HG02588 (cell line): ENCODE results near the gene PARG.
"Not testable (repeated sequence)": the region's sequence is repeated elsewhere in the genome, so short reads cannot be mapped to it uniquely, and the experiment has no call there.

Experiments
- ATAC-seq: cut with Tn5 transposase; IDR thresholded peaks from one replicate; pipeline ENCODE4 v1.9.1; 2021; ENCODE audit warnings: mild to moderate bottlenecking, moderate library complexity; ENCODE audit not compliant: unreplicated experiment

Gene PARG

DNA sequence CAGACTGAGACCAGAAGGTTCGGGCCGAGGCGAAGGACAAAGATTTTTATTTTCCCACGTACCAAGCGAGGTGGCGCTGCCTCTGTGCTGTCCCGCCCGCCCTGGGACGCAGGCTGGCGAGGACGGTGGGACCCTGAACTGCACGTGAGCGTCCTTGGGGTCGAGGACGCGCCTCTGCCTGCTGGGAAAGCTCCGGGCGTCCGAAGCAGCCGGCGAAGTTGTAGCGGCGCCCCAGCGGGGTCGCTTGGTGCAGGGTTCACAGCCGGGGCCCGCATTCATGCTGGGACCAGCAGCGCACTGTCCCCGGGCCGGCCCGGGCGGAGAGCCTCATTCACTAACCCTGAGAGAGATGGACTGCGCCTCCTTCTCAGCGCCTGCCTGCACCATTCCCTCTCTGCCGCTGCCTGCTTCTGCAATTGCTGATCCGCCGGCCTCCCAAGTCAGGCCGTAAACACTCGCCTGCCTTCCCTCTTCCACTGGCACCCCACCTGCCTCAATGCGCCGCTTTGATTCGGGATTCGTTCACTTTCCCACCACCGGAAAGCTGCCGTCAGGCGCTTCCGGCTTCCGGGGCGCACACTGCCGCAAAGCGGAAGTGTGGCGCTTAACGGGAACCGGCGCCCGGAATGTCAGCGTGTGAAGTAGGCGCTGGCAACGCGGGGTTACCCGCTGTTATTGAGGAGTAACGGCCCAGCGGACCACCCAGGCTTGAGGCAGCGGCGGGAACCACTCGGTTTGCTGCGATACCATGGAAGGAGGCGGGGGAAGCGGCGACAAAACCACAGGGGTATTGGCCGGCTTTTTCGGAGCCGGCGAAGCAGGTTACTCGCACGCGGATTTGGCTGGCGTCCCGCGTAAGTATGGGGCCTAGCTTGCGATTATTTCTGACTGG is at the start of gene PARG, which contains the start of gene TIMM23B:
Gene PARG, minus strand, starts transcription at position 581 of the 892 bp plus-strand sequence. Its CDS starts 302 bp downstream, at position 279.
Gene TIMM23B, plus strand, starts transcription at position 607 of the 892 bp plus-strand sequence. Its CDS starts 142 bp downstream, at position 749.
- peak; percentile 73 for ATAC-seq

DNA sequence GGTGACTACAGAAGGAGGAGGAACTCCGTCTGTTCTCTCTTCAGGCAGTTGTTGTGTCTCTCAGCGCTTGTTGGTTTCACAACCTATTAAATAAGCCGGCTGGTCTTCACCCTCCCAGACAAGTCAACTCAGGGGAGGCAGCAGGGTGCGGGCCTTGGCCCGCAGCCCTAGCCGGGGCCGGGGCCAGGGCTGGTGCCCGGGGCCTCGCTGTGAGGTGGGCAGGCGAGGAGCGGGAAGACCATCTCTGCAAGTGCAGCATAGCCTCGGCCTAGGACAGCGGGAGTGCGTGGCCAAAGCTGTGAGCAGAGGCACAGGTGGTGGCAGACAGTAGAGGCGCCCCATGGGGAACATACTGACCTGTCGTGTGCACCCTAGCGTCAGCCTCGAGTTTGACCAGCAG is 46.5 kb upstream of the PARG start, which contains the start of gene AGAP6:
Gene AGAP6, plus strand, starts transcription at position 31 of the 400 bp plus-strand sequence. Its CDS starts 310 bp downstream, at position 341.
- ATAC-seq = not testable (repeated sequence)

DNA sequence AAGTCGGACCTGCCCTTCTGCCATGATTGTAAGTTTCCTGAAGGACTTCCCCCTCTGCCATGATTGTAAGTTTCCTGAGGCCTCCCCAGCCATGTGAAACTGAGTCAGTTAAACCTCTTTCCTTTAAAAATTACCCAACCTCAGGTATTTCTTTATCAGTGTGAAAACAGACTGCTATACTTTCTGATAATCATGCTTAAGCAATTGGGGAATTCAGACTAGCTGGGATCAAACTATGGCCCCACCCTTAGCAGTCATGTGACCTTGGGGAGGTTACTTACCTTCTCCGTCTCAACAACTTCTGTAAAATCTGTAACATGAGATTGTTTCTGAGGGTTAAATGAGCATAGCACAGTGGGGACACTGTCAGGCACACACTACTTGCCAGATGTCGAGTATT is 45.4 kb upstream of the PARG start:
- not testable (repeated sequence) for ATAC-seq

DNA sequence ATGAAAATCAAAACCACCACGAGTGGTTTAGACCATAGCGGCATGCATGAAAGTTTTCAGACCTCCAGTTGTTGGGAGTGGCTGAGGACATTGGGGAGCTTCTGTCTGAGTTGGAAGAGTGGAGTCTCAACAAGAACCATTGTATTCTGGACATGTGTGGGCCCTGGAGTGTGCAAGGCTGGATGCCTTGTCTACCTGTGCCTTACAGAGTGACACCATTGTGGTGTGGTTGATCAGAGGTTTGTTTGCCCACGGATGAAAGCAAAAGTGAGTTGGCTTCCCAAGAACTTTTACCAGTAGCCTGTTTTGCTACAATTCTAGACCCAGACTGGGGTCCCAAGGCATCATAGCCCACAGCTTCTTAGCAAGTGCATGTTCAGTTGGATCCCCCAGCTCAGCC is 35.9 kb upstream of the PARG start:
- not testable (repeated sequence) for ATAC-seq

DNA sequence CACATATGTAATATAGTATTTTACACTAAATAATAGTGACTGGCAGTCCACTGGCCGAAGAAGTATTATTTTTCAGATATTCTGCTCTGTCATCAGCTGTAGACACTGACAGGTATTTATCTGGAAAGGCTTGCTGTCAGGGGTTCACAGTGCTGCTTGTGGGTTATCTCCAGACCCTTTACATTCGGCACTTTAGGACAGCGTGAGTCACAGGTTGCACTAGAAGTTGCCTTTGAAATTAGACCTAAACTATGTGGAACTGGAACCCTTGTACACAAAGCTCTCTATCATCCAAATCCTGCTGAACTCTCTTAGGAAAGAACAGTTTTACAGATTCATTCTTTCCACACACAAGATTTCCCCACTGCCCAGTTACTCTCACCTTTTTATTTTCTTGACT is 30.3 kb upstream of the PARG start:
- ATAC-seq = not testable (repeated sequence)

DNA sequence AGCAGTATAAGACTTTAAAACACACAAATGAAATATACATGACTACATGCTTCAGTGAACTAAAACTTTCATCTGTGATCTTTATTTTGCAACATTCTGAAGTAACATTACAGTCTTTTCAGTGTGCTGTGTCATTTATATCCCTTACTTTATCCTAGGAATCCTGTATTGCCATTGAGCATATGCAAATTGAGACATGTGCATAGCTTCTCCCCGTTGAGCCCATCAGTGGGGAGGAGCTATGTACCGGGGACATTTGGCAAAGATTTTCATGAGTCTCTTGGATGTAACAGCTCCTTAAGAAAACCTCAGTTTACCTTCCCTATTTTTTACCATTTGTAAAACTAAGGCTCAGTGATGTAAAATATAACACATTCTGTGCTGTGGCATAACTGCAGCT is 29.6 kb upstream of the PARG start:
- ATAC-seq = not testable (repeated sequence)

DNA sequence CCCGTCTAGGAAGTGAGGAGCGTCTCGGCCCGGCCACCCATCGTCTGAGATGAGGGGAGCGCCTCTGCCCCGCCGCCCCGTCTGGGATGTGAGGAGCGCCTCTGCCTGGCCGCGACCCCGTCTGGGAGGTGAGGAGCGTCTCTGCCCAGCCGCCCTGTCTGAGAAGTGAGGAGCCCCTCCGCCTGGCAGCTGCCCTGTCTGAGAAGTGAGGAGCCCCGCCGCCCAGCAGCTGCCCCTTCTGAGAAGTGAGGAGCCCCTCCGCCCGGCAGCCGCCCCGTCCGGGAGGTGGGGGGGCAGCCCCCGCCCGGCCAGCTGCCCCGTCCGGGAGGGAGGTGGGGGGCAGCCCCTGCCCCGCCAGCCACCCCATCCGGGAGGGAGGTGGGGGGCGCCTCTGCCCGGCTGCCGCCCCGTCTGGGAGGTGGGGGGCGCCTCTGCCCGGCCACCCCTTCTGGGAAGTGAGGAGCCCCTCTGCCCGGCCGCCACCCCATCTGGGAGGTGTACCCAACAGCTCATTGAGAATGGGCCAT is 28.6 kb upstream of the PARG start:
- ATAC-seq = not testable (repeated sequence)

DNA sequence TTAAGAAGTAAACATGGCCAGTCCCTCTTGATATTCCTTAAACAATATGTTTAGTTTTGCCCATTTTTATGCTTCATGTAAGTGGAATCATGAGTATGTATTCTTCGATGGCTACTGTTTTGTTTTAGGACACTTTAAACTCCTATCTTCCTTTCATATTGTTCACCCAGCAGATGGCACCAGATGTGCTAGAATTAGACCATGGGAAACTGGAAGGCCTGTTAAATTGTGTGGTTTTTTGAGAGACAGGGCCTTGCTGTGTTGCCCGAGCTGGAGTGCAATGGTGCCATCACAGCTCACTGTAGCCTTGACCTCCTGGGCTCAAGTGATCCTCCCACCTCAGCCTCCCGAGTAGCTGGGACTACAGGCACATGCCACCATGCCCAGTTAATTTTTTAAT is 11.3 kb upstream of the PARG start:
- not testable (repeated sequence) for ATAC-seq

DNA sequence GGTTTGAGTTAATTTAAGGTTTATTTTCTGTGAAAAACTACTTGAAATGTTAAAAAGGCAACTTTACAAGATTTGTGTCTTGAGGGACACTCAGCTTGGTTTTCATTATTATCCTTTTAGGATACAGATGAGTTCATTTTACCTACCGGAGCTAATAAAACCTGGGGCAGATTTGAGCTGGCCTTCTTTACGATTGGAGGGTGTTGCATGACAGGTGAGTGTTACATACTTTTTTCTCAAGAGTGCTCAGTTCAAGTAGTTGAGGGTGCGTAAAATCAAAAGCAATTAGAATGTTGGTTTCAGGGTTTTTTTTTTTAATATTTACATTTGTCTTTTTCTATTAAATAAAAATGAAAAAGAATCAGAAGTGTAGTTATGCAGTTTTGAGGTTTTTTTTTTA is 10.2 kb upstream of the PARG start:
- not testable (repeated sequence) for ATAC-seq

DNA sequence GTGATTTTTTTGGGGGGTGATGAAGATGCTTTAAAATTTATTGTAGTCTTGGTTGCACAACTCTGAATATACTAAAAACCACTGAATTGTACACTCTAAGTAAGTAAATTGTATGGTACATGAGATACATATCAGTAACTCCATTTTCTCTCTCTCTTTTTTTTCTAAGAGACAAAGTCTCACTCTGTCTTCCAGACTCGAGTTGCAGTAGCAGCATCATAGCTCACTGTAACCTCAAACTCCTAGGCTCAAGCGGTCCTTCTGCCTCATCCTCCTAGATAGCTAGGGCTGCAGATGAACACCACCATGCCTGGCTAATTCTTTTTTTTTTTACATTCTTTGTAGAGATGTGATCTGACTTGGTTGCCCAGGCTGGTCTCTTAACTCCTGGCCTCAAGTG is 6.9 kb upstream of the PARG start:
- not testable (repeated sequence) for ATAC-seq

DNA sequence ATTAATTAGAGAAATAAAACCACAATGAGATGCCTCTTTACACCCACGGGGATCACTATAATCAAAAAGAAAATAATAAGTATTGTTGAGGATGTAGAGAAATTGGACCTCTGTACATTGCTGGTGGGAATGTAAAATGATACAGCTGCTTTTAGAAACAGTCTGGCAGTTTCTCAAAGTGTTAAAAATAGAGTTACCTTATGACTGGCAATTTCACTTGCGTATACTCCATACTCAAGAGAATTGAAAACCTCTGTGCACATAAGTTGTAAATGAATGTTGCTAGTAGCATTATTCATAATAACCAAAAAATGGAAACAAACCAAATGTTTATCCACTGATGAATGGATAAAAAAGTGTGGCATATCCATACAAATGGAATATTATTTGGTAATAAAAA is 6.3 kb upstream of the PARG start:
- ATAC-seq = peak; percentile 83

DNA sequence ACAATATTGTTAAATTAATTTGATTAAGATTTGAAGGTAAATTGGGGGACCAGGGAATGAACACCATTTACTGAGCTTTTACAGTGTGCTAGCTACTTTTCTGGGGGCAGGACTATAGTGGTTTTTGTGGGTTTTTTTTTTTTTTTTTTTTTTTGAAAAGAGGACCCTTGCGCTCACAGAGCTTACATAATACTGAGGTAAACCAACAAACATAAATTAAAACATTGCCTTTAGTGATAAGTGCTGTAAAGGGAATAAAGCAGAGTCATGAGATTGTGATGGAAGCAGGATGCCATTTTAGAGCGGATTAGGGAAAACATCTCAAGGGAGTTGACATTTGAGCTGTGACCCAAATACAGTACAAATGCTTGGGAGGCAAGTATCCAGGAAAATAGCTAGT is 1.8 kb upstream of the PARG start:
- ATAC-seq = not testable (repeated sequence)

DNA sequence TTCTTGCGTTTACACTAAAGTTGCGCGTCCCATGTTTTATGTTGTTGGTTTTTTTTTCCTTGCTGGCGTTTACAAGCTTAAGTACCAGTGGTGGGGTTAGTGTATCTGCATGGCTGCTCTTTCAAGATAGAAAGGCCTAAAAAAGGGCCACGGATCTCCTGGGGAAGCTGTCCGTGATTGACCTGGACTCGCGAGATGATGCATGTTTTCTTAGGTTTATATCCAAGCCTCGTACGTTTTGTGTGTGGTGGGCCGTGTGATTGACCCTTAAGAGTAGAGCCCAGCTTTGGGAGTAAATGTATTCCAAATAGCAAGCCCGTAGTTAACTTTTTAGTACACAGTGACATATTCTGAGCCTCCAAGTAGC is 495 bp upstream of the PARG start:
- ATAC-seq = peak; percentile 6

DNA sequence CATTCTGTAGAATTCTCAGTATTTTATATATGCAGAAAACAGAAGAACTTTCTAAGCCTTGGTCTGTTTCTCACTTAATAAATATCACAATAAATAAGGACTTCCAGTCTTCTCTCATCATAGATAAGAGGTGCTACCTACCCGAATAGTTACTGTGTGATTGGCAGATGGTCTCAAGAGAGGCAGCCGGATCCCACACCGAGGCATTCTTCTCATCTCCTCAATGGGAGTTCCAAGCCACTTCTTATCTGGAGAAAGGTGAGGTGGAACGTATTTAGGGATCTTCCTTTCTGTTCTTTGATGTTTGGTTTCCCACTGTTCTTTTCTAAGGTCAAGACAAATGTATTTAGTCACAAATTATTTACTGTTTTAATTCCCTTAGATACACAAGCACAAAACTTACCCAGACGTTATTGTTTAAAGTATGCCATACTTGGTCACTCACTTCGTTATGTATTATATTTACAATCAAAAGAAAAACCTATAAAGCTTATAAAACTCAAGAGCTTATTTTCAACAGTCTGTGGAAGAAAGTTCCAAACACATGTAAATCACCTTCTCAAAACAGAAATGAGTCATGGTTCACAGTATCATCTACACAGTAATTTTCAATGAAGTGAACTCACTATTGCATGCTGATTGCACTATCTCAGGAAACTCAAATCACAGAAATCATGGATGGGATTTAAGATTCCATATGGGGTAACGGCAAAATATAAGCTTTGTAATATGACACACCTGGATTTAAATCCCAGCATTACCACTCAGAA is 9.7 kb downstream of the PARG start:
- not testable (repeated sequence) for ATAC-seq

DNA sequence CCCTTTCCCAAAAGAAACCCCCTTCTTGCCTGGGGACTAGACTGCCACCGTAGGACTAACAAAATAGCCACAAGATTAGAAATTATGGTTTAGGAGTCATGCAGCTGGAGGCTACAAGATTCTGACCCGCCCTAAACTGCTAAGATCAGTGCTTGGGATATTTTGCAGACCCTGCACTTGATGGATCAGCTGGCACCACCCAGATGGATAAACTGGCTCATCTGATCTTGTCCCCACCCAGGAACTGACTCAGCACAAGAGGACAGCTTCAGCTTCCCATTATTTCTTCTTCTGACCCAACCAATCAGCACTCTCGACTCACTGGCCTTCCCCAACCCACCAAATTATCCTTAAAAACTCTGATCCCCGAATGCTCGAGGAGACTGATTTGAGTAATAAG is 10.6 kb downstream of the PARG start:
- ATAC-seq = not testable (repeated sequence)

DNA sequence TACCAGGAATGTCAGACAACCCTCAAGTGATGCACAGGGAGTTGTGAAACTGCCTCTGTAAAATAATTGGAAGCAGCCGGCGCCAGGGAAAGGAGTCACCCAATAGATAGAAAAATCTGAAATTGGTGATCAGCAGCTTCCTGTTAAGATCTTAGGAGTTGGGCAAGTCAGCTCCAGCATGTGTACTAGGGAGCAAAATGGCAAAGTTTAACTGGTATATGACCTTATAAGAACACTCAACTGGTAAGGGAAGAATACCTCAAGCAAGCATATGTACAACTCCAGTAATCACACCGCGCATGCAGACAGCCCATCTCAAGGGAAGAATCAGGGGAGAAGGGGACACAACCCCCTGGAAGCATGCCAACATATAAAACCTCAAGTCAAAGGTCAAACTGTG is 18.3 kb downstream of the PARG start:
- ATAC-seq = not testable (repeated sequence)

DNA sequence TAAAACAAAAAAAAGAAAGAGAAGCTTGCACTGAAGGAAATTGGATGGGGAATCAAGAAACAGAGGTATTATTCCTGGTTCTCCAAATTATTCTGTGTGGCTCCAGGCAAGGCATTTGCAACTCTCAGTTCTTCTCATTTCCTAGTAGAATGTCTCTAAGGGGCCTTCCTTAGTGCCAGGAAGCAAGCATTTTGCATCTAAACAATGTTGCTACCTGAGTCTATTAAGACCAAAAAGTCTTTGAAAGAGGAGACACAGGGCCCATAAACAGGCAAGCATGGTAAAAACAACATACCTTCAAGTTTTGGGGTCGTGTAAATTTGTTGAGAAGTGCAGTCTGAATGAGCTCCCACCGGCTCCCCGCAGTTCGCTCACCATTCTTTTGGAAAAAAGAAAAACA is 19.8 kb downstream of the PARG start:
- ATAC-seq = not testable (repeated sequence)

DNA sequence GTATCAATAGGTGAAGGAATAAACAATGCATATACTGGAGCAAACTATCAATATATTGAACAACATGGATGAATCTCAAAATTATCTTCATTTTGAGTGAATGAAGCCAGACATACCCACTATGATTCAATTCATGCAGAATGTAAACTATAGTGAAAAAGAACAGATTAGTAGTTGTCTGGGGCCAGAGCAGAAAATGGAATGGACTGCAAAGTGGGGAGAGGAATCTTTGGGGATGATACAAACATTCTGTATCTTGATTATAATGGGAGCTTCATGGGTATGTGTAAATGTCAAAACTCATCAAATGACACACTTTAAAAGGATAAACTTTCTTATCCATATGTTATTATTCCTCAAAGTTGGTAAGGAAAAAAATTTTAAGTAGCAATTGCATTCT is 23.9 kb downstream of the PARG start:
- ATAC-seq = not testable (repeated sequence)

DNA sequence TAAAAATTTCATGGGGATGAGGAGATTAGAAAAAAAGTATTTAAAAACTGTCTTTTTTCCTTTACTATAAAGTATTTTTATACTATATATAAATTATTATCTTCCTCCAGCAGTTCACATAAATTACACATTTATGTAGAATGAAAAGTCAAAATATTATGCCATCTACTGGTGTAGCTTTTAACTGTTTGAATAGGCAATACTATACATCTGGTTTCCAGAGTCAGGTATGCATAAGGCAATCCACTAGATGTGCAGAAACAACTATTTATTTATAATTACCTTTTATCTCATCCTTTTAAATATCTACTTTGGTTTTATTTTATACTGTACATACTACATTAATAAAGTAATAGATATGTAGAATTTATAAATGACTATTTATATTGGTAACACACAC is 25.4 kb downstream of the PARG start:
- not testable (repeated sequence) for ATAC-seq

DNA sequence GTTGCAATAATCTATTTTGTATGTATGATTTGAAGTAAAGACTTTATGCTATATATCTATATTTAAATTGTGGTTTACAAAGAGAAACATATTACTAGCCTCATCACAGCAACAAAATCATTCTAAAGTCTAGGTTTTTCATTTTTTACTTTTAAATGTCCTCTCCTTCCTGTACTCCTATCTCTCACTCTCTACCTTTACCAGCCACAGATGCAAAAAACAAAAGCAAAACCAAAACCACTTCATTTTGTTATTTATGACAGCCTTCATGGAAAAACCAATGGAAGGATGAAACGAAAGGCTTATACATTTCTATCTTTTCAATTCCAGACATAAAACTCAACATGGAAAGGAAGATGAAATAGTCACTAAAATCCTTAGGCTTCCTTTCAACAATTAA is 31.5 kb downstream of the PARG start:
- ATAC-seq = not testable (repeated sequence)
